BJ (cell line): ENCODE results near the gene COPG1. TPM values are rescaled to one million over a fixed set of nuclear protein-coding genes. Genes with fewer than 3 reads are reported as not detected.

Experiments
- CTCF ChIA-PET: fragments of 350-600 bp; formaldehyde crosslinking; extraction: SDS; loops from one replicate; lab custom pipeline; 2021; ENCODE audit warnings: antibody characterized with exemption, inconsistent platforms; lab: Yijun Ruan, JAX
- POLR2A ChIA-PET: fragments of 300-600 bp; sonication (Branson Sonifier 250); formaldehyde crosslinking; extraction: SDS; loops from one replicate; lab custom pipeline; 2021; ENCODE audit warnings: antibody characterized with exemption; lab: Charles Lee
- DNase-seq: peaks from one replicate; pipeline ENCODE4 v3.0.0-alpha.2; 2011; ENCODE audit warnings: low read depth
- H3K27me3 ChIP-seq: 2 replicates; pipeline ENCODE4 v1.6.0; 2011; ENCODE audit warnings: low read length; ENCODE audit not compliant: control insufficient read depth, insufficient read depth
- H3K36me3 ChIP-seq: 2 replicates; pipeline ENCODE4 v1.5.1; 2011; ENCODE audit warnings: low read length; ENCODE audit not compliant: control insufficient read depth, insufficient read depth
- H3K4me3 ChIP-seq: 2 replicates; pipeline ENCODE4 v1.5.1; 2011; ENCODE audit warnings: low read depth, mild to moderate bottlenecking, control low read depth, low read length
- CTCF ChIP-seq: IDR thresholded peaks from 2 replicates; pipeline ENCODE4 v1.5.1; 2011; ENCODE audit warnings: low read depth, mild to moderate bottlenecking, control low read depth, inconsistent platforms, low read length, moderate library complexity; ENCODE audit not compliant: insufficient read depth
- polyA plus RNA-seq: library from polyadenylated mRNA; depleted of rRNA; stranded (reverse); fragments of >200 nt; gene quantifications from 2 replicates; pipeline ENCODE4 v1.2.3, GENCODE V29; 2011

The COPG1 gene
- polyA plus RNA-seq, 1 experiment, result 220 TPM

GRCh38 chr3:129316248-129317013, 67.0 kb downstream of the COPG1 start:
- POLR2A ChIA-PET, result interaction anchor here (0.6 to 1.0 kb wide), 4 partner anchors 10 to 63 kb away, joined by 3 to 12 read pairs (median 4); no protein-coding TSS in a partner anchor
- TF ChIP-seq CTCF, result peak; percentile 57
- H3K36me3 ChIP-seq, result no peaks in the 10 kb centered on the region
- no peaks in the 10 kb centered on the region for H3K27me3 ChIP-seq
- no peak for DNase-seq
- H3K4me3 ChIP-seq, result peak overlapping the region; percentile 71
- CTCF ChIA-PET, result interaction anchor here (0.8 to 2.9 kb wide), 22 partner anchors 9 to 346 kb away, joined by 3 to 15 read pairs (median 4); partner anchors contain the start of gene COPG1

- Histone ChIP-seq H3K4me3 (peak overlapping the region; percentile 71), H3K36me3 (no peaks in the 10 kb centered on the region), H3K27me3 (no peaks in the 10 kb centered on the region)
- ChIA-PET CTCF (interaction anchor here (0.8 to 2.9 kb wide), 16 partner anchors 9 to 346 kb away, joined by 3 to 15 read pairs (median 6); partner anchors contain the start of gene COPG1), POLR2A (no interaction called here)
- DNase-seq, result no peak
- no peak for TF ChIP-seq CTCF
Measured at GRCh38 chr3:129317014-129317771, 67.8 kb downstream of the COPG1 start.

GRCh38 chr3:129317848-129318247, 68.4 kb downstream of the COPG1 start:
- ChIA-PET POLR2A (no interaction called here), CTCF (interaction anchor here (0.8 to 2.9 kb wide), 5 partner anchors 9 to 72 kb away, joined by 3 to 14 read pairs (median 7); no protein-coding TSS in a partner anchor)
- H3K36me3 ChIP-seq, result no peaks in the 10 kb centered on the region
- TF ChIP-seq CTCF, result no peak
- DNase-seq, result no peak
- H3K27me3 ChIP-seq, result no peaks in the 10 kb centered on the region
- no peak overlapping the region for H3K4me3 ChIP-seq

GRCh38 chr3:129318921-129319320, 69.5 kb downstream of the COPG1 start:
- no peak overlapping the region for H3K4me3 ChIP-seq
- no peak for TF ChIP-seq CTCF
- CTCF ChIA-PET, result no interaction called here
- no peaks in the 10 kb centered on the region for H3K36me3 ChIP-seq
- DNase-seq, result no peak
- POLR2A ChIA-PET, result no interaction called here
- H3K27me3 ChIP-seq, result no peaks in the 10 kb centered on the region

- POLR2A ChIA-PET, result no interaction called here
- Histone ChIP-seq H3K4me3 (no peak overlapping the region), H3K36me3 (peaks cover 1% of the 10 kb centered on the region; the same call in 1 of the 2 replicates), H3K27me3 (no peaks in the 10 kb centered on the region)
- no peak for TF ChIP-seq CTCF
- DNase-seq, result no peak
- CTCF ChIA-PET, result no interaction called here
Measured at GRCh38 chr3:129320261-129320660, 70.9 kb downstream of the COPG1 start.
